Osteocyte (in vitro differentiated cells): ENCODE data around the gene OSBPL2. TPM values are rescaled to one million over a fixed set of nuclear protein-coding genes. Genes with fewer than 3 reads are reported as not detected.

Experiments used
- DNase-seq: peaks from one replicate; pipeline ENCODE4 v3.0.0; 2021; ENCODE audit warnings: mixed read lengths; ENCODE audit not compliant: unreplicated experiment; ENCODE audit errors: extremely low spot score
- H3K27ac Mint-ChIP-seq: one replicate; pipeline ENCODE4 v1.8.0; 2021; ENCODE audit warnings: mild to moderate bottlenecking, mixed read lengths; ENCODE audit not compliant: unreplicated experiment
- H3K27me3 Mint-ChIP-seq: one replicate; pipeline ENCODE4 v1.8.0; 2021; ENCODE audit warnings: mixed read lengths; ENCODE audit not compliant: unreplicated experiment
- H3K36me3 Mint-ChIP-seq: one replicate; pipeline ENCODE4 v1.8.0; 2021; ENCODE audit warnings: mixed read lengths; ENCODE audit not compliant: unreplicated experiment
- H3K4me1 Mint-ChIP-seq: one replicate; pipeline ENCODE4 v1.8.0; 2021; ENCODE audit warnings: mixed read lengths; ENCODE audit not compliant: unreplicated experiment
- H3K4me3 Mint-ChIP-seq: one replicate; pipeline ENCODE4 v1.8.0; 2021; ENCODE audit warnings: mild to moderate bottlenecking, moderate library complexity, mixed read lengths; ENCODE audit not compliant: unreplicated experiment
- H3K9me3 Mint-ChIP-seq: one replicate; pipeline ENCODE4 v1.8.0; 2021; ENCODE audit warnings: mixed read lengths; ENCODE audit not compliant: unreplicated experiment
- total RNA-seq: library from RNA; stranded (reverse); gene quantifications from 2 replicates; pipeline ENCODE4 v1.2.1, GENCODE V29; 2021
- TF ChIP-seq, protein P1 (sequence below): fragments of 200-600 bp; sonication (generic); IDR thresholded peaks from 2 replicates; pipeline ENCODE4 v1.5.0; 2021; ENCODE audit warnings: antibody characterized with exemption, mild to moderate bottlenecking, moderate library complexity

Gene OSBPL2
- total RNA-seq, 1 donor from 2014 or later = 46.3 TPM

DNA sequence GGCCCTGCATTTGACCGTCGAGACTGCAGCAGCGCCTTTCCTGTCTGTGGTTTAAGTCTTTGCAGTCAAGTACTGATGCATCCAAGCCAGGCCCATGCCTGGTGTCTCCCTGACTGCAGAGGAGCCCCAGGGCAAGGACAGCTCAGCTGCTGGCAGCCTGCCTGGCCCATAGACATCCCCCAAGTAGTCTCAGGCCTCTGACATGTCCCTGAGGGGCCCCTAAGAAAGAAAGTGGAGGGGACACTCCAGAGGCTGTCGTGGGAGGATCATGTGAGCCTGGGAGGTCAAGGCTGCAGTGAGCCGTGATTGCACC is 36.3 kb upstream of the OSBPL2 start:
- TF ChIP-seq, protein P1, sequence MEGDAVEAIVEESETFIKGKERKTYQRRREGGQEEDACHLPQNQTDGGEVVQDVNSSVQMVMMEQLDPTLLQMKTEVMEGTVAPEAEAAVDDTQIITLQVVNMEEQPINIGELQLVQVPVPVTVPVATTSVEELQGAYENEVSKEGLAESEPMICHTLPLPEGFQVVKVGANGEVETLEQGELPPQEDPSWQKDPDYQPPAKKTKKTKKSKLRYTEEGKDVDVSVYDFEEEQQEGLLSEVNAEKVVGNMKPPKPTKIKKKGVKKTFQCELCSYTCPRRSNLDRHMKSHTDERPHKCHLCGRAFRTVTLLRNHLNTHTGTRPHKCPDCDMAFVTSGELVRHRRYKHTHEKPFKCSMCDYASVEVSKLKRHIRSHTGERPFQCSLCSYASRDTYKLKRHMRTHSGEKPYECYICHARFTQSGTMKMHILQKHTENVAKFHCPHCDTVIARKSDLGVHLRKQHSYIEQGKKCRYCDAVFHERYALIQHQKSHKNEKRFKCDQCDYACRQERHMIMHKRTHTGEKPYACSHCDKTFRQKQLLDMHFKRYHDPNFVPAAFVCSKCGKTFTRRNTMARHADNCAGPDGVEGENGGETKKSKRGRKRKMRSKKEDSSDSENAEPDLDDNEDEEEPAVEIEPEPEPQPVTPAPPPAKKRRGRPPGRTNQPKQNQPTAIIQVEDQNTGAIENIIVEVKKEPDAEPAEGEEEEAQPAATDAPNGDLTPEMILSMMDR = no peak
- no peak for DNase-seq
- Mint-ChIP-seq H3K4me3 (no peak overlapping the region), H3K36me3 (peaks cover 24% of the 10 kb centered on the region), H3K27me3 (no peaks in the 10 kb centered on the region), H3K27ac (no peak overlapping the region), H3K9me3 (no peaks in the 10 kb centered on the region), H3K4me1 (peaks cover 26% of the 10 kb centered on the region)

GRCh38 chr20:62202676-62203377 is 35.5 kb upstream of the OSBPL2 start:
- peaks cover 24% of the 10 kb centered on the region for H3K36me3 Mint-ChIP-seq

DNA sequence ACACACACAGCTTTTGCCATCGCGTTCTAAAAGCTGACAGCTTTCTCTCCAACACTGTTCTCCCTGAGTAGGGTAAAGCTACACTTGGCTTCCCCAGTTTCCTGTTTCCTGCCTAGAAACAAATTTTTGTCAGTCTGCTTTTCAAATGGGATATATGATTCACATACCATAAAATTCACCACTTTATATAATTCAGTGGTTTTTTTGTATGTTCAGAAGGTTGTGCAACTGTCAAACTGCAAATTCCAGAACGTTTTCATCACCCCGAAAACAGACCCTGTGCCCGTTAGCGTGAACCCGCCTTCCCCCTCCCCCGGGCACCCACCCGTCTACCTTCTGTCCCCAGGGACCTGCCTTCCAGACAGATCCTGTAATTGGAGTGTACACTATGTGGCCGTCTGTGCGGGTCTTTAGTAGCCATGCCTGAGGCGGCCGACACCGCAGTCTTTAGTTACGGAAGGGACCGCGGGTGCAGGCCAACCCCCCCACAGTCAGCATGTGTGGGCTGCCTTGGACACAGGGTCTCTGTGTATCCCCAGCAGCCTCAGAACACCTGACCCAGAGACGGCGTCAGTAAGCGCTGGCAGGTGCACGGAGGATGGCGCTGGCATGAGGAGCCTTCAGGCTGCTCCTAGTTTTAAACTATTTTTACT is 34.8 kb upstream of the OSBPL2 start:
- Mint-ChIP-seq H3K4me3 (no peak overlapping the region), H3K4me1 (peaks cover 31% of the 10 kb centered on the region), H3K27me3 (no peaks in the 10 kb centered on the region), H3K36me3 (peaks cover 20% of the 10 kb centered on the region), H3K27ac (peak overlapping the region; percentile 31), H3K9me3 (no peaks in the 10 kb centered on the region)
- TF ChIP-seq, protein P1 = no peak
- no peak for DNase-seq

More at GRCh38 chr20:62202676-62203377, 35.5 kb upstream of the OSBPL2 start:
- no peak overlapping the region for H3K4me3 Mint-ChIP-seq
- H3K4me1 Mint-ChIP-seq = peaks cover 31% of the 10 kb centered on the region
- TF ChIP-seq, protein P1 = no peak
- no peaks in the 10 kb centered on the region for H3K9me3 Mint-ChIP-seq
- DNase-seq = no peak
- H3K27ac Mint-ChIP-seq = peak overlapping the region; percentile 31
- H3K27me3 Mint-ChIP-seq = no peaks in the 10 kb centered on the region

DNA sequence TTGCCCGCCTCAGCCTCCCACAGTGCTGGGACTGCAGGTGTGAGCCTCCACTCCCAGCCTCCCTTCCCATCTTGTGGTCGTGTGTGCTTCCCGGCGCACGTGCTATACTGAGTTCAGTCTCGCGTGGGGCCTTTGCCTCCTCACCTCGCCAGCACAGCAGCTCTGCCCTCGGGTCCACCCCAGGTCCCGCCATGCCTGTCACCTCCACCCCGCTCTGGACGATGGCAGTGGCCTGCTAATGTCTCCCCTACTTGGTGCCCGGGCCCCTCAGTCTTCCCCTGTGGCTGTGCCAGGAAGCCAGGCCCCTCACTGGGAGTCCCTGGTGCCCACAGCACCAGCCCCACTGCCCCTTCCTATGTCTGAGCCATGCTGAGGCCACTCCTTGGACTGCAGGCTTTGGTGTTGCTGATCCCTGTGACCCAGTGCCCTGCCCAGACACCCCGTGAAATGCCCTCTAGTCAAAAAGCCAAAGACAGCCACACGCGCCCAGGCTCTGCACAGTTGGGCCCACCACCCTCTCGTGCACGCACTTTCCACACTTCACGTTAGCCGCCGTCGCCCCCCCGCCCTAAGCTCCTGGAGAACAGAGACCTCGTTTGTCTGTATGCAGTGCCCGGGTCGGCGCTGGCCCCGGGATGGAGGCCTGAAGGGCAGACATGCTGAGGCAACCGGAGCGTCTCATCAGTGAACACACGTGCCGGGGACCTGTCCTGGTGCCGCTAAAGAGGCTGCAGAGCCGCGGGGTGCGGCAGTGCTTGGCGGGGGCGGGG is 32.5 kb upstream of the OSBPL2 start:
- peaks cover 3% of the 10 kb centered on the region for H3K36me3 Mint-ChIP-seq

More for the DNA sequence above, 32.5 kb upstream of the OSBPL2 start:
- Mint-ChIP-seq H3K4me3 (no peak overlapping the region), H3K27me3 (no peaks in the 10 kb centered on the region), H3K27ac (no peak overlapping the region), H3K4me1 (peaks cover 28% of the 10 kb centered on the region), H3K9me3 (no peaks in the 10 kb centered on the region)
- no peak for DNase-seq
- TF ChIP-seq, protein P1 = no peak
